Measurements from ENCODE around the gene PPP1R1C. TPM values are rescaled to one million over a fixed set of nuclear protein-coding genes. Genes with fewer than 3 reads are reported as not detected.

PPP1R1C gene
- polyA plus RNA-seq, 1 donor from 2014 or later = not detected

DNA sequence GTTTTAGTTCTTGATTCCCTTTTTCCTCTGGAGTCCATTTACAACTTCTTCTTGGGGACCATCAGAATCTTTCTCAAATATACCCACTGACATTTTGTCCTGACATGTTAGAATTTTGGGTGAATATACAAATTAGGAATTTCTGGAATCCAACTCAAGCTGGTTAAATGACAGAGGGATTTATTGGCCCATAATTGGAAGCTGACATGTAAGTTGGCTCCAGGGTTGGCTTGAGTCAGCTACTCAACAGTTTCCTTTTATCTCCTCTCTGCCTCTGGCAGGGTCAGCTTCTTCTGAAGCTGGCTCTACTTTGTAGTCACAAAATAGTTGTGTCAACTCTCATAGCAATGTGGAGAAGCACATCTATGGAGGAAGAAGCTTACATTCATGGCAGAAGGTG, 36.6 kb upstream of the PPP1R1C start:
- no peaks in the 10 kb centered on the region for H3K9me2 ChIP-seq (ENCODE audit: insufficient read depth, low read length)
- no peaks in the 10 kb centered on the region for H3K36me3 ChIP-seq (ENCODE audit: insufficient read depth, low read length)

DNA sequence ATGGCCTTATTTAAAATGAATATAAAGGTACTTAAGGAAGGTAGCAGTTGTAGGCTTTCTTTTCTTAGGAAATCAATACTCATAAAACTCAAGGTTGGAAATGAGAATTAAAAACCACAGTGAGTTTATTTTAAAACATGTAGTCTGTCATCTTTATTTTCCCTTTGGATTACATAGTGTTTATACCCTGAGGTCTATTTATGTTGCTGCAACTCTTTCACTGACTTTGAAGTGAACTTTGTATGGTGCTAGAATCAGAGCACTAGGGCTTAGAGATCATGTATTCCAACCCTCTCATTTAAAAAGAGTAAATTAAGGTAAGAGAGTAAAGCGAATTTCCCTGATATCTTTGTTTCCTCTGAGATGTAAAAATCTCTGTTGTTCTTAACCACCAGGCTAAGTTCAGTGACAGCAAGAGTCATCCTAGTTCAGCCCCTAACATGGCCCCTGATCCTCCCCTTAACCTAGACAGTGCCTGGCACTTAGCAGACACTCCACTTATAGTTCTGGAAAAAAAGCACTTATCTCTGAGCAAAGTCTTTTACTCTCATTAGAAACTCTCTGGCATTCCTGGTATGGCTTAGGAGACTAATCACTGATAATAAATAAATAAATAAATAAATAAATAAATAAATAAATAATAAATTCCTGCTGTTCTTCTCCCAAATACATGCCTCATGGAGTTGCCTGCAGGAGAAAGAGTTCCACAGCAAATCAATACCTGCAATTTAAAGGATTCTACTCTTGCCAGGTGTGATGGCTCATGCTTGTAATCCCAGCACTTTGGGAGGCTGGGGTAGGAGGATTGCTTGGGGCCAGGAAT, 33.0 kb upstream of the PPP1R1C start:
- H3K4me2 ChIP-seq (ENCODE audit: low read length) = no peak overlapping the region
- no peaks in the 10 kb centered on the region for H3K36me3 ChIP-seq (ENCODE audit: insufficient read depth, low read length)
- H4K20me1 ChIP-seq (ENCODE audit: insufficient read depth) = no peaks in the 10 kb centered on the region
- no peaks in the 10 kb centered on the region for H3K9me2 ChIP-seq (ENCODE audit: insufficient read depth, low read length)
- H3K4me3 ChIP-seq (ENCODE audit: low read length) = no peak overlapping the region
- H3K27me3 ChIP-seq (ENCODE audit: insufficient read depth, low read depth, low read length) = no peaks in the 10 kb centered on the region
- H3K9ac ChIP-seq (ENCODE audit: low read length) = no peak overlapping the region
- TF ChIP-seq, protein P1, sequence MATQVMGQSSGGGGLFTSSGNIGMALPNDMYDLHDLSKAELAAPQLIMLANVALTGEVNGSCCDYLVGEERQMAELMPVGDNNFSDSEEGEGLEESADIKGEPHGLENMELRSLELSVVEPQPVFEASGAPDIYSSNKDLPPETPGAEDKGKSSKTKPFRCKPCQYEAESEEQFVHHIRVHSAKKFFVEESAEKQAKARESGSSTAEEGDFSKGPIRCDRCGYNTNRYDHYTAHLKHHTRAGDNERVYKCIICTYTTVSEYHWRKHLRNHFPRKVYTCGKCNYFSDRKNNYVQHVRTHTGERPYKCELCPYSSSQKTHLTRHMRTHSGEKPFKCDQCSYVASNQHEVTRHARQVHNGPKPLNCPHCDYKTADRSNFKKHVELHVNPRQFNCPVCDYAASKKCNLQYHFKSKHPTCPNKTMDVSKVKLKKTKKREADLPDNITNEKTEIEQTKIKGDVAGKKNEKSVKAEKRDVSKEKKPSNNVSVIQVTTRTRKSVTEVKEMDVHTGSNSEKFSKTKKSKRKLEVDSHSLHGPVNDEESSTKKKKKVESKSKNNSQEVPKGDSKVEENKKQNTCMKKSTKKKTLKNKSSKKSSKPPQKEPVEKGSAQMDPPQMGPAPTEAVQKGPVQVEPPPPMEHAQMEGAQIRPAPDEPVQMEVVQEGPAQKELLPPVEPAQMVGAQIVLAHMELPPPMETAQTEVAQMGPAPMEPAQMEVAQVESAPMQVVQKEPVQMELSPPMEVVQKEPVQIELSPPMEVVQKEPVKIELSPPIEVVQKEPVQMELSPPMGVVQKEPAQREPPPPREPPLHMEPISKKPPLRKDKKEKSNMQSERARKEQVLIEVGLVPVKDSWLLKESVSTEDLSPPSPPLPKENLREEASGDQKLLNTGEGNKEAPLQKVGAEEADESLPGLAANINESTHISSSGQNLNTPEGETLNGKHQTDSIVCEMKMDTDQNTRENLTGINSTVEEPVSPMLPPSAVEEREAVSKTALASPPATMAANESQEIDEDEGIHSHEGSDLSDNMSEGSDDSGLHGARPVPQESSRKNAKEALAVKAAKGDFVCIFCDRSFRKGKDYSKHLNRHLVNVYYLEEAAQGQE (IDR thresholded peaks at IDR 0.05; ENCODE audit: borderline replicate concordance) = no peak
- TF ChIP-seq, protein P2, sequence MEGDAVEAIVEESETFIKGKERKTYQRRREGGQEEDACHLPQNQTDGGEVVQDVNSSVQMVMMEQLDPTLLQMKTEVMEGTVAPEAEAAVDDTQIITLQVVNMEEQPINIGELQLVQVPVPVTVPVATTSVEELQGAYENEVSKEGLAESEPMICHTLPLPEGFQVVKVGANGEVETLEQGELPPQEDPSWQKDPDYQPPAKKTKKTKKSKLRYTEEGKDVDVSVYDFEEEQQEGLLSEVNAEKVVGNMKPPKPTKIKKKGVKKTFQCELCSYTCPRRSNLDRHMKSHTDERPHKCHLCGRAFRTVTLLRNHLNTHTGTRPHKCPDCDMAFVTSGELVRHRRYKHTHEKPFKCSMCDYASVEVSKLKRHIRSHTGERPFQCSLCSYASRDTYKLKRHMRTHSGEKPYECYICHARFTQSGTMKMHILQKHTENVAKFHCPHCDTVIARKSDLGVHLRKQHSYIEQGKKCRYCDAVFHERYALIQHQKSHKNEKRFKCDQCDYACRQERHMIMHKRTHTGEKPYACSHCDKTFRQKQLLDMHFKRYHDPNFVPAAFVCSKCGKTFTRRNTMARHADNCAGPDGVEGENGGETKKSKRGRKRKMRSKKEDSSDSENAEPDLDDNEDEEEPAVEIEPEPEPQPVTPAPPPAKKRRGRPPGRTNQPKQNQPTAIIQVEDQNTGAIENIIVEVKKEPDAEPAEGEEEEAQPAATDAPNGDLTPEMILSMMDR (IDR thresholded peaks at IDR 0.05; ENCODE audit: poor library complexity, severe bottlenecking) = no peak
- no peak for TF ChIP-seq POLR2AphosphoS5 (IDR thresholded peaks at IDR 0.05)
- TF ChIP-seq EZH2 (IDR thresholded peaks at IDR 0.05; ENCODE audit: borderline replicate concordance, insufficient read depth, low read length, poor library complexity, severe bottlenecking) = no peak
- TF ChIP-seq RAD21 (conservative IDR thresholded peaks at IDR 0.05) = no peak
- TF ChIP-seq SMC3 (conservative IDR thresholded peaks at IDR 0.05; ENCODE audit: poor library complexity) = no peak
- TF ChIP-seq MXI1 (conservative IDR thresholded peaks at IDR 0.05; ENCODE audit: poor library complexity, severe bottlenecking) = no peak
- TF ChIP-seq EP300 (conservative IDR thresholded peaks at IDR 0.05; ENCODE audit: poor library complexity, severe bottlenecking) = no peak
- TF ChIP-seq TAF1 (IDR thresholded peaks at IDR 0.05; ENCODE audit: low read depth) = no peak
- no peaks in the 10 kb centered on the region for H3K79me2 ChIP-seq (replicated peaks; ENCODE audit: insufficient read depth, low read length)
- no peaks in the 10 kb centered on the region for H3K9me3 ChIP-seq (ENCODE audit: low read length)
- H2AFZ ChIP-seq (ENCODE audit: low read depth, low read length) = no peak overlapping the region
- no peak overlapping the region for H3K27ac ChIP-seq (ENCODE audit: low read length)
- no peaks in the 10 kb centered on the region for H3F3A ChIP-seq (ENCODE audit: insufficient read depth, low read length, poor library complexity, severe bottlenecking)

More for the DNA sequence above, 36.6 kb upstream of the PPP1R1C start:
- no peak overlapping the region for H3K9ac ChIP-seq (ENCODE audit: low read length)
- no peak for TF ChIP-seq RAD21 (conservative IDR thresholded peaks at IDR 0.05)
- TF ChIP-seq, protein P1 (IDR thresholded peaks at IDR 0.05; ENCODE audit: borderline replicate concordance) = no peak
- TF ChIP-seq TAF1 (IDR thresholded peaks at IDR 0.05; ENCODE audit: low read depth) = no peak
- TF ChIP-seq, protein P2 (IDR thresholded peaks at IDR 0.05; ENCODE audit: poor library complexity, severe bottlenecking) = no peak
- no peak for TF ChIP-seq EP300 (conservative IDR thresholded peaks at IDR 0.05; ENCODE audit: poor library complexity, severe bottlenecking)
- no peak for TF ChIP-seq EZH2 (IDR thresholded peaks at IDR 0.05; ENCODE audit: borderline replicate concordance, insufficient read depth, low read length, poor library complexity, severe bottlenecking)
- no peak for TF ChIP-seq POLR2AphosphoS5 (IDR thresholded peaks at IDR 0.05)
- TF ChIP-seq SMC3 (conservative IDR thresholded peaks at IDR 0.05; ENCODE audit: poor library complexity) = no peak
- no peak for TF ChIP-seq MXI1 (conservative IDR thresholded peaks at IDR 0.05; ENCODE audit: poor library complexity, severe bottlenecking)
- no peaks in the 10 kb centered on the region for H4K20me1 ChIP-seq (ENCODE audit: insufficient read depth)
- no peak overlapping the region for H3K27ac ChIP-seq (ENCODE audit: low read length)
- no peak overlapping the region for H3K4me2 ChIP-seq (ENCODE audit: low read length)
- H3K9me3 ChIP-seq (ENCODE audit: low read length) = no peaks in the 10 kb centered on the region
- no peaks in the 10 kb centered on the region for H3K79me2 ChIP-seq (replicated peaks; ENCODE audit: insufficient read depth, low read length)
- no peaks in the 10 kb centered on the region for H3K27me3 ChIP-seq (ENCODE audit: insufficient read depth, low read depth, low read length)
- no peaks in the 10 kb centered on the region for H3F3A ChIP-seq (ENCODE audit: insufficient read depth, low read length, poor library complexity, severe bottlenecking)
- H3K4me3 ChIP-seq (ENCODE audit: low read length) = no peak overlapping the region
- H2AFZ ChIP-seq (ENCODE audit: low read depth, low read length) = no peak overlapping the region

Measured in neural cell (in vitro differentiated cells).